Posterior cingulate gyrus (tissue), 11 donors: ENCODE data around the gene RAPGEF4.
"Not testable (repeated sequence)": the region's sequence is repeated elsewhere in the genome, so short reads cannot be mapped to it uniquely, and the experiment has no call there.

Experiments used
- DNase-seq, 10 donors: peaks; one replicate each; pipeline versions ENCODE4 v3.0.0 to v3.0.0-alpha.2; 2020 to 2021; ENCODE audit warnings: mixed read lengths in 3 of 10
- intact Hi-C: fragments of 100-400 bp; cut with DNase I; formaldehyde crosslinking; loops from one replicate; pipeline ENCODE4 v1.15.1; 2023

RAPGEF4 gene

DNA sequence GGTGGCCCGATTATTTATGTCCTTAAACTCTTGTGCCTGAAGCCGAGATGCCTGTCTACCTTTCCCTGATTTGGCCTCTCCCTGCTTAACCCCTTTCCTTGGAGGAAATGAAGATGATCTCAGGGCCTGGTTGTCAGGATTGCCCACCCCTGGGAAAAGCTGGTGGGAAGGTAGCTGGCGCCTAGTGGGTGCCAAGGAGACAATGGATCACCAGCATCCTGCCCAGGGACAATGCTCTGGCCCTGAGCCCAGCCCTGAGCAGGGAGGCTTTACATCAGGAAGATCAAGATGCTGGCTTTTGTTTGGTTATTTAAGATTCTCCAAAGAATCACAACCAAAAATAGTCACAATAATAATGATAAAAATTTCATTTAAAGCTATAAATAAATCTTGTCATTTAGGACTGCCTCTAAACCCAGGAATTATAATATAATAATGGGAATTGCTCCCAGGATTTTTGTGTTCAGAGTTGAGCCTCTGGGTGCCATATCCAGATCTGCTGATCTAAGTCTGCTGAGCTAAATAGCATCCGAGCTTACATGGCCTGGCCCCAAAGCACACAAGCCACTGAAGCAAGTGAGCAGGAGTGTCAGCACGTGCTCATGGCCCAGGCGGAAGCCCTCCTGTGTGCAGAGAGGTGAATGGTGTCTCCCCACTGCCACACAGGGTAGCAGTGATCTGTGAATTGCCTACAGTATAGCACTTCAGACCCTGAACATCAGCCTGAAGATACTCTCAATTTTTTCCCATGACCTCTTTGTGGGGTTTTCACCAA lies 282.2 kb downstream of the RAPGEF4 start:
- peak in 1 of 10 donors; percentile 49 for DNase-seq
- intact Hi-C loops, result no loop called here

DNA sequence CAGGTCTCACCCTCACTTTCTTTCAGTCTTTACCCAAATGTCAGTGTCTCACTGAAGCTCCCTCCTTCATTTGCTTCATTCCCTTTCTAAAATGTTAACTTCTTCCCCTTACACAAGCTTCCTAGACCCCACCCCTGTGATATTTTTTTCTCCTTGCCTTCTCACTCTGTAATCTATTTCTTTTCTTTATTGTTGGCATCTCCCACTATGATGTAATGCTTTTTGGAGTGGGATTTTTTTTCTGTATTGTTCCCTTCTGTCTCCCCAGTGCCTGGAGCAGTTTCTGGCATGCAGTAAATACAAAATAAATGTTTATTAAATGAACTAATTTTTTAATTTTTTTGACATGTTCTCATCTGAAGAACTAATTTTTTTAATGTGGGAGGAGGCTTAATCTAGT lies 284.1 kb downstream of the RAPGEF4 start:
- DNase-seq, result no peak

DNA sequence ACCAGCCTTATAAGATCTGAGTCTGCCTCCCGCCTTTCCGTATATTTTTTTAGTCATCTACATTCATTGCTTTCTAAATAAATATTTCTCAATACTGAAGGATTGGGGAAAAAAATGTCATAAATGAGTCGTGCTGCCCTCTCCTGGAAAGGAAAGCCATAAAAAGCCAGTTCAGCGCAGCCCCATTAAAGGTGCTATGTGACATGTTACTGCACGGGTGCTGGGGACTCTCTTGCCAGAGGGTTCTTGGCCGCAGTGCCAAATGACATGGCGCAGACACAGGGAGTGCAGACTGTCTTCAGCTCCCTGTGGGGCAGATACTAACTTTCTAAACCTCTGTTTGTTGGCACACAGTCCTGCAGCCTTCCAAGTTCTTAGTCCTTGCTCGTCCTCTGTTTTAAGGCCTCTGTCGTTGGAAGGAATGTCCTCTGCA lies 286.3 kb downstream of the RAPGEF4 start:
- DNase-seq, result peak in 1 of 10 donors; percentile 37
- intact Hi-C loops, result no loop called here

More for the DNA sequence above, 284.1 kb downstream of the RAPGEF4 start:
- intact Hi-C loops, result no loop called here

DNA sequence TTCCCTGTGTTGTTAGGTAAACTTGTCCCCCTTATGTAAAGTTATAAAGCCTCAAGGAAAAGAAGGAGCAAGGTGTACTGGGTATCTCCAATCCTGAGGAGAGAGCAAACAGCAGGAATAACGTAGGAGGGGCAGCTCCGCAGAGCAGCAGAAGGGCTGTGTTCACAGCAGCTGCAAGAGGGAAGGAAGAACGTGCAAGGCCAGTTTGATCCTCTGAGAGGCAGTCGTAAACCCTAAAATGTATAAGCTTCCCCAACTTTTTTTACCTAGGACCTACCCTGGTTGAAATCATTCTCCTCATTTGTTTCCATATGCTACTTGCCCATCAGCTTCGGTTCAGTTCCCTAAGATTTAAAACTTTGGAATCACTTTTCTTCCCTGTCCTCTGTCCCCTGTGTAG lies 288.1 kb downstream of the RAPGEF4 start:
- intact Hi-C loops, result no loop called here
- DNase-seq, result no peak

DNA sequence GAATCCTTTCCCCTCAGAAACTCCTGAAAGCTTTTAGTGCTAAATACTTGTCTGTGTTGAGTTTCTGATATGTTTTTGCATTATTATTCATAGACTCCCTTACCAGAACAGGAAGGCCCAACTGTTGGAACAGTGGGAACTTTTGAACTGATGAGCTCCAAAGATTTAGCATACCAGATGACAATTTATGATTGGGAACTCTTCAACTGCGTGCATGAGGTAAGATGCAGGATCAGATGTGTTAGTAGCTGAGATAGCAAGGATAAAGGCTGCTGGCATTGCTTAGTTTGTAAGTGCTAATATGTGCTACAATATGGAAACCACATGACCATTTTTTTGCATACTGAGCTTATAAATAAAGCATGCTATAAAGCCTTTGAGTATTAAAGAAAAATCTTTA lies 290.8 kb downstream of the RAPGEF4 start:
- no peak for DNase-seq
- intact Hi-C loops, result loop anchor here (5.0 kb wide), 1 partner anchor 1316 kb away; no protein-coding TSS in a partner anchor

DNA sequence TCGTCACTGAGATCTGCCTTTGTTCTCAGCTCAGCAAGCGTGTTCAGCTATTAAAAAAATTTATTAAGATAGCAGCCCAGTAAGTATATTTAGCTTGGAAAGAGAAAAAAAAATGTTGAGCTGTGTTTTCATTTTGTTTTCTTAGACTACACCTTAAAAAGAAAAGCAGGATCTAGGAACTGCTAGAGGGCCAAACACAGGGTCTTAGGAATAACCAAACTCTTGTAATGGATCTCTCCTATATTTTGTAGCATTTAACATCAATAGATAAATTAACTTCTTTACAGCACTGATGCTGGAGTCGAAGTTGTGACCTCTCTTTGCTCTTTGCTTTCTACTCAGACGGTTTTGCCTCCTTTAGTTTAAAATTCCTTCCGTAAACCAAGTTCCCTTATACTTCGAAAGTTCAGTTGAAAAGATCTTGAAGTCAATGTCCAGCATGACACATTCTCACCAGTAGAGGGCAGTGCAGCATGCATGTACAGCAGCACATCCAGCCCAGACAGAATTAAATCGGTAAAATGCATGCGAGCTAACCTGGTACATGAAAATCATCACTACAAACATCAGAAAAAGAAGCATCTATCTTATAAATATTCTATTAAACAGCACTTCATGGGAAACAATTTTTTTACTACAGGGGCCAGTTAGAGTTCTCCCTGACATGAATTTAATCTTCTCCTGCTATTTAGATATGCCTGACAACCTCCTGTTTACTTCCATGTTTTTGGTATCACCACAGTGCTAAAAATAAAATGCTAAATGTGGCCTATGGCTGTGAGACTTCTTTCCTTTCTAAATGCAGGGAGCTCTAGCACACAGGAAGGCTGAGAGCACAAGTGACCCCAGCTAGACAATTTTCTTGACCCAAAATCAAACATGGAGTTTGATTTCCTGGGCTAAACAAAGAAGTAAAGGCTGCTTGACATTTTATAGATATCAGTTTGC lies 291.8 kb downstream of the RAPGEF4 start:
- intact Hi-C loops, result loop anchor here (1.0 to 5.0 kb wide), 2 partner anchors 183 to 1315 kb away; no protein-coding TSS in a partner anchor
- DNase-seq, result peak in 9 of 10 donors; percentile 34 to 94 (median 79)

DNA sequence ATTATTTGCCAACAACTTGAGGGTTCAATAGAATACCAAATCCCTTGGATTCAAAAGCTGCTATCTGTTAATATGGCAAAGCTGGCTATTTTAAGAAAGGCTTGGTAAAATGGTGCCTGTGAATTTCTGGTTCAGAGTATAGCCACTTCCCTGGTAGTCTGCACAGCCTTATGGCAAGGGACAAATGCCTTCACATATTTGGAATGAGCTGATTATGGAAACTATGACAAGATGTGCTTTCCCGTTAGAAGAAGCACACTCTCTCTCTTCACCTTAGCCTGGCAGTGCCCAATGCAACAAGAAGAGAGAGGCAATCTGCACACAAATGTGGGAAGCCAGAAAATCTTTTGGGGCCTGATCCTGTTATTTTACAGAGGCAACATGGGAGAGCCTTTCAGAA lies 292.5 kb downstream of the RAPGEF4 start:
- DNase-seq, result no peak
- intact Hi-C loops, result loop anchor here (5.0 kb wide), 1 partner anchor 1314 kb away; no protein-coding TSS in a partner anchor

DNA sequence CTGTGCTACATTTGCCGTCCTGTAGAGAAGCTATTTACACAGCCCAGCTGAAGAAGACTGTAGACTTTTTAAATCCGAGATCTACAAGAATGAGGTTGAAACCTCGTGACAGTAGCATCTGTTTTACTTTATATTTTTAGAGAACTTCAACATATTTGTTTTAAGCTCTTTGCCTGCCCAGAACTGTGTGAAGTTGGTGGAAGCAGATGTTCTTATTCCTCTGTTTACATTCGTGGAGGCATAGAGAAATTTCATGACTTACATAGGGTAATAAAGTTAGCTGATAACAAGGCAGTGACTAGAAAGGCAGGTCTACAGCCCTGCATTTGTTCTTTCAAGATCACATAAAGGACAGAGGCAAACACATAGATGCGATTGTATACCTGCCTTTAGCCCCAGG lies 293.0 kb downstream of the RAPGEF4 start:
- intact Hi-C loops, result loop anchor here (5.0 kb wide), 1 partner anchor 1314 kb away; no protein-coding TSS in a partner anchor
- no peak for DNase-seq

DNA sequence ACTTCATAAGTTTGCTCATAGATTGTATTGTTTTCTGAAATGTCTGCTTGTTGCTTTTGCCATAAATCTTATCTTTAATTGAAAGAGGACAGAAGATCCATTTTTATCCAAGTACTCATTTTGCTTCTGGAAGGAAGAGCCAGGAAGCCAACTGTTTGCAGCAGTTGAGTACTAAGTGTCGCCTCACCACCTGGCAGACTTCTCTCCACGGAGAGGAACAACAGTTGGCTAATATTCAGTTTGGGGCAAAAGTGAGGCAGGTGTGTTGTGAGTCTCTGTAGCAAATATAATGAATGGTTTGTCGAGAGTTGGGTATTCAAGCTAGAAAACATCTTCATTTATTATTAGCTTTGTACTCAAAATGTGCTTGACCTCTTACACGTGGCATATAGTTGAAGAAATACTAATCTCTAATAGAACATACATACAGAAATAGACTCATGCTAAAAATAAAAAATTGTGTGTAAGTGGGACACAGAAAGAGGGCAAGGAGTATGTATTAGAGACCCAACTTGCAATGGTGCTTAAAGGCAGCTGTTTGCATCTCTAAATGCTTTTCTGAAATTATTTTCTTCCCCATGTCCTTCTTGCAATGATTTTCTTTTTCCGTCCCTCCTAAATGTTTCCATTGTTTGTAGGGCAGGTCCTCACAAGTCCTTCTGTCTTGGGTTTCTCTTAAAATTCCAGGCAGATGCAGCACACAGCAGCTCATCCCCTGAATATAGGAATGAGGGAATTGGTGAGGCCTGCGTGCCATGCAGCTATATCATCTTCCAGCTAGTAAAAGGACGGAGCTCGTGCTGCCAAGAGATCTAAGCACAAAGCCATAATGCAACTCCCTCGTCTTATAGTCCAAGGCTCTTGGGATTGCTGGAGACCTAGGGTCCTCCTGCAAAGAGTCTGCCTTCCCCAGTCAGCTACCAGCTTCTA lies 295.2 kb downstream of the RAPGEF4 start:
- DNase-seq, result peak in 1 of 10 donors; percentile 23
- intact Hi-C loops, result no loop called here

DNA sequence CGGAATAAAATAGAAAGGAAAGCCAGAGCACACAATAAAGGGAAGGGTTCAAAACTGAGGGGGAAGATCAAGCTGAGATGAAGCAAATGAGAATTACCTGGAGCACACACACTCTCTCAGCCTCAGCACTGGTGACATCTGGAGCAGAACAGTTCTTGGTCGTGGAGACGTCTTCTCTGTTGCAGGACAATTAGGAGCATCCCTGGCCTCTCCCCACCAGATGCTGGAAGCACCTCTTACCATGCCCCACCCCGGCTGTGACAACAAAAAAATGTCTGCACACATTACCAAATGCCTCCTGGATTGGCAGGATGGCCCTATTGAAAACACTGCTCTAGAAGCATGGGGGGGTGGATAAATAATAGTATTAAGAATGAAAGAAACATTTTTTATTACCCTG lies 296.4 kb downstream of the RAPGEF4 start:
- DNase-seq, result no peak
- intact Hi-C loops, result no loop called here

DNA sequence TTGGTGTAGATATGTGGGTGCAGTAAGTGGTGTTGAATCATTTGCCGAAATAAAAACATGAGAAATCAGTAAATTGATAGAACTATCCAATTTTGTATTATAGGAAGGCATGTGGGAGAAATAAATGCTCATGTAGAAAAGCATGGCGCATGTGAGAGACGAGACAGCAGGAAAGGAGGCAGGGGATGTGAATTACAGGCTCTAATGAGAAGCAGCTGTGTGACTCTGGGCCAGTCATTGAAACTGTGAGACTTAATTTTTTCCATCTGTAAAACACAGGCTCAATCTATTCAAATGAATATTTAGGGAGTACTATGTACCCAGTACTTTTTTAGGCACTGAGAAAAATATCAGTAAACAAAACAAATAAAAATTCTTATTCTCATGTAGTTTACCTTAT lies 297.4 kb downstream of the RAPGEF4 start:
- intact Hi-C loops, result no loop called here
- DNase-seq, result no peak

DNA sequence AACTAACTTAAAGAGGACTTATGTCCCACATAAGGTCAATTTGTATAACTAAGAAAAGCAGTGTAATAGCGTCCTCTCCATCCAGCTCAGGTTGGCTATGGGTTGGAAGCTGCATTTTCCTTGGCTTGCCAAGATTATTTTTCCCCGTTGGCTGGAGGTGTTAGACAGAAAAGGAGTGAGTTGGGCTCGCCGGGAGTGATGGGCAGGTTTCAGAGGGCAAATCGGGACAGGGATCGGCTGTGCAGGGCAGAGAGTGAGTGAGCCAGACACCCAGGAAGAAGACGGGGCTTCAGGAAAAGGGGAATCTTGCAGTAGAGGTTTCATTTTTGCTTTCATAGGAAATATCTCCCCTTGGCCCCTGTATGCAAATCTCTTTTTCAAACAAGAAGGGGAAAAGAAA lies 298.5 kb downstream of the RAPGEF4 start:
- DNase-seq, result no peak
- intact Hi-C loops, result no loop called here

DNA sequence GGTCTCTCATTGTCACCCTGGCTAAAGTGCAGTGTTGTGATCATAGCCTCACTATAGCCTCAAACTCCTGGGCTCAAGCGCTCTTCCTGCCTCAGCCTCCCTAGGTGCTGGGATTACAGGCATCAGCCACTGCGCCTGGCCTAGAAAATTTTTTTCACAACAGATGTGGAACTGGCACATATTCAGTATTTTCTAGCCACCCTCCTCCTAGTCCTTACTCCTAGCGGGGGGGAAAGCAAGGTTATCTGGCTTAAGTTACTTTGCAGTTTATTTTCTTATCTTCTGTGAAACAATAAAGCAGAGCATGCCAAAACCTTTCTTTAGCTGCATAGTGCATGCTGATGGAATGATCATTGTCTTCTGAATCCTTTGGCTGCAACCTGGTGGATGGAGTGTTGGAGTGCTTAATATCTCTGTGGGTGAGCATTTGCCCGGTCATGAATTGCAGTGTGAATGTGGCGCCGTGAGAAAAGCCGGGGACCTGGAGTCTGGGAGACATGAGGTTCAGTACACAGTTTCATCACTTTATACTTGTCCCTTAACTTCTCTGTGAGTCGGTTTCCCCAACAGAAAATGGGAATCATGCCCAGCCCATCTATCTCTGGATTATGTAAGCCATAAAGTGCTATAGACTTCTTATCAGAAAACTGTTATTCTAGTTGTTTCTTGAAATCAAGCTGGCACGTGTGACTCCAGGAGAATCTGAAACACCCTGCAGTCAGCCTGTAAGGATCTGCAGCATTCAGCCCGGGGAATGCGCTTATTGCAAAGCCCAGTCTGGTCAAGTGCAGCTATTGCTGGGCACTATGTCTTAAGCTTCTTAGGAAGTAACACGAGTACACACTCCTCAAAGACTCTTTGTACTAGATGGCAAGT lies 301.8 kb downstream of the RAPGEF4 start:
- intact Hi-C loops, result no loop called here
- DNase-seq, result no peak

DNA sequence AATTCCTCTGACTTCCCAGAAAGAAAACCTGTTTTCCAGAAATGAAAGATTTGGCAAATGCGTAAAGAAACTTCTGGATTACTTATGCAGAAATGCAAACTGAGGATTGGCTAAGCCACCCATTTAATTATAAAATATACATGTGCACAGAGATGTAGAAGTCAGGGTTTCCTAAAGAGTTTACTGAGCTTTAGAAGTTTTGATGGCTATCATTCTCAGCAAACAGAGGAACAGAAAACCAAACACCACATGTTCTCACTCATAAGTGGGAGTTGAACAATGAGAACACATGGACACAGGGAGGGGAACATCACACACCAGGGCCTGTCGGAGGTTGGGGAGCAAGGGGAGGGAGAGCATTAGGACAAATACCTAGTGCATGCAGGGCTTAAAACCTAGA lies 302.6 kb downstream of the RAPGEF4 start:
- DNase-seq, intact Hi-C loops: not testable (repeated sequence)

DNA sequence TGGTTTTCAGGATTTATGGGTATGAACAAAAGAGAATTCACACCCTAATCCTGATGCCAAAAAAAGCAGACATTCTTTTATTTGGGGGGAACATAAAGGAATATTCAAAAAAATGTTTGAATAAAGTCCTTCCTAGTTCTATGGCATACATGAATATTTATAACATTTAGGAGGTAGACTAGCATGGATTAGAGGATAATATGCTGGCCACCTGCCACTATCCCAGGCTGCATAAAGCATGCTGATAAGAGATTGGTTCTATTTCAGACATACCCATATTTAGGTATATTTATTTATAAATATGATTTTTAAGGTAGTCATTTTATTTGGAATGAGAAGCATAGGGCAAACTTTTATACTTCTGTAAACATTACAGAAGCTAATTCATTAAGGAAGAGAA lies 305.1 kb downstream of the RAPGEF4 start:
- intact Hi-C loops, result no loop called here
- no peak for DNase-seq

DNA sequence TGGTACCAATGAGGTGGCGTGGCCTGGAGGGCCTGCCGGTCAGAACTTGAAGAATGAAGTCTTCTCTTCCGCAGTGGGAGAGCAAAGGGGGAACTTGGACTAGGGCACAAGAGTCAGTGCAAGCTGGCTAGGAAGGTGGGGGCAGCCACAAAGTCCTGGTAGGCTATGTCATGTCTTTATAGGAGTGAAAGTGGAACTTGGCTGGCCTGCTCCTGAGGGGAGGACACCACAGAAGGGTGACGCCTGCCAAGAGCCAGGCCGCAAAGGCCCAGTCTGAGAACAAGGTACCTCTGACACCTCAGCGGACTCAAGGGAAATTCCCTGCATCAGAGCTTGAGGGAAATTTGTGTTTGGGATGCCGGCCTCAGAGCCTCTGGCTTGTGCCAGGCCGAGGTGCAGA lies 307.8 kb downstream of the RAPGEF4 start:
- peak in 2 of 10 donors; percentile 12 to 14 for DNase-seq
- intact Hi-C loops, result no loop called here

DNA sequence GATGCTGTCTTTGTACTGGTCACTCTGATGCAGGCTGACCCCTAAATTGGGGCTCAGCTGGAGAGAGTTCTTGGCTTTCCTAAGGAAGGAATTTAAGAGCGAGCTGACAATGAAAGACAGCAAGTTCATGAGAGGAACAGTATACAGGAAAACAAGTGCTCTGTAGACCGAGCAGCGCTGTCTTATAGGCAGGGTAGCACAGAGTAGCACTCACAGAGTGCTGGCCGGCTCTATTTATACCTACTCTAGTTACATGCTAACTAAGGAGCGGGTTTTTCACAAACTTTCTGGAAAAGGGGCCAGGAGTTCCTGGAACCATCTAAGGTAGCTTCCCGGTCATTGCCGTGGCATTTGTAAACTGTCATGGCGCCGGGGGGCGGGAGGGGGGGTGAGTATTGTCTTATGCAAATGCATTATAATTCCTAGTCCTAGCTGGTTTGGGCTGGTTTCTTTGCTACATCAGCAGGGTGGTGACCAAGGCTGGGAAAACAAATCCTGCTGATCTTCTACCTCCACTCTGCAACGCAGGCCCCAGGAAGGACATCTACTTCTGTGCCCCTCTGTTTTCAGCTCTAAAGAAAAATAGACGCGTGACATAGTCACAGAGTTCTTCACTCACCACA lies 308.4 kb downstream of the RAPGEF4 start:
- intact Hi-C loops, result no loop called here

DNA sequence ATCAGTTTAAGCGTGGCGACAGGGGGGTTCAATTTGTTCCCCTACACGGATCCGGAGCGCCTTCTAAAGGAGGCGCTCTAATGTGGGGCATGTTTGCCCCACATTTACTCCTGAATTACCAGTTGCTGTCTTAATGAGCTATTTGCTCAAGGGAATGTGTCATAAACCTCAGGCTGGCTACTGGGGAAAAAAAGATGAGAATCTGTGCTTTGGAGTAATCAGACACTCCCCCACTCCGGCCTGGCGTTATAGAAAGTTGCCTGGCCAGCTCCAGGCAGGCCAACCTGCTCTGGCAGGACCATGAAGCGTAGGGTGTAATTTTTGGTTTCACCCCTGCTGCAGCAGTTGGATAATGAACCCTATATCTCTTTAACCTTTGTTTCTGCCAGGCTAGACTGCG lies 309.0 kb downstream of the RAPGEF4 start:
- no peak for DNase-seq
- intact Hi-C loops, result no loop called here

More for the DNA sequence above, 308.4 kb downstream of the RAPGEF4 start:
- no peak for DNase-seq

DNA sequence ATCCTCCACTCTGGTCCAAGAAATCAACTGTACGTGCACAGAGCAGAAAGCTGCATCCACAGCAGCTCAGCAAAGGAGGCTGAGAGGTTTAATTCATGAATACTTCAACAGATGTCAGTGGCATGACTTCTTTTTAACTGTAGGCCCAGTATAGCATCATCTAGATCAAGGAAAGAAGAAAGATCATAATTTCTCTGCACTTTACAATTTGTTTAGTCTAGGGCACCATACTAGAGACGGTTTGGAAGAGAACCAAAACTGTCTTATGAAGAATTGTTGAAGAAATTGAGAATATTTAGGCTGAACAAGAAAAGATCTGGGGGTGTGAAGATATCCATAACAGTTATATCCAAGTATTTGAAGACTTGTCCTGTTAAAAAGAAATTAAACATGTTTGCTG lies 309.5 kb downstream of the RAPGEF4 start:
- intact Hi-C loops, result no loop called here
- DNase-seq, result no peak
